Loucy (cell line): ENCODE data around the gene DPP3.

Source experiments
- CTCF ChIP-seq: fragments of 200-600 bp; sonication (generic); conservative IDR thresholded peaks from 2 replicates; pipeline ENCODE4 v1.5.1; 2014; ENCODE audit warnings: mild to moderate bottlenecking, antibody characterized with exemption, low read length
- EZH2phosphoT487 ChIP-seq: fragments of 200-600 bp; IDR thresholded peaks from 2 replicates; pipeline ENCODE4 v1.6.1; 2018; ENCODE audit warnings: antibody characterized with exemption, mild to moderate bottlenecking, moderate library complexity, borderline replicate concordance

- no peak for TF ChIP-seq CTCF
- no peak for TF ChIP-seq EZH2phosphoT487
Measured at GRCh38 chr11:66492161-66492865, 12.1 kb downstream of the DPP3 start.
